ENCODE measurements around the gene PPP1CC.

DNA sequence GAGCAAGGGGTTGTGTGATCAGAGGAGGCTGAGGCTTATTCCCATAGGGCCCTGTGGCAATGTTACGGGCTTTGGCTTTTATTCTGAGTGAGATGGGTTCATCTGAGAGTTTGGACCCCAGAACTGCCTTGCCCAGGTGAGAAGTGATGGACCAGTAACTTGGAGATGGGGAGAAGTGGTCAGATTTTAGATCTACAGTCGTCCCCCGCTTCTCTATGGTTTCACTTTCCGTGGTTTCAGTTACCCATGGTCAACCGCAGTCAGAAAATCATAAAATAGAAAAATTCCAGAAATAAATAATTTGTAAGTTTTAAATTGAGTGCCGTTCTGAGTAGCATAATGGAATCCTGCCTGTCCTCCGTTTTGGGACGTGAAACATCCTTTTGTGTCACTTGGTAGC is 40.2 kb upstream of the PPP1CC start:
- TF ChIP-seq, protein P1, sequence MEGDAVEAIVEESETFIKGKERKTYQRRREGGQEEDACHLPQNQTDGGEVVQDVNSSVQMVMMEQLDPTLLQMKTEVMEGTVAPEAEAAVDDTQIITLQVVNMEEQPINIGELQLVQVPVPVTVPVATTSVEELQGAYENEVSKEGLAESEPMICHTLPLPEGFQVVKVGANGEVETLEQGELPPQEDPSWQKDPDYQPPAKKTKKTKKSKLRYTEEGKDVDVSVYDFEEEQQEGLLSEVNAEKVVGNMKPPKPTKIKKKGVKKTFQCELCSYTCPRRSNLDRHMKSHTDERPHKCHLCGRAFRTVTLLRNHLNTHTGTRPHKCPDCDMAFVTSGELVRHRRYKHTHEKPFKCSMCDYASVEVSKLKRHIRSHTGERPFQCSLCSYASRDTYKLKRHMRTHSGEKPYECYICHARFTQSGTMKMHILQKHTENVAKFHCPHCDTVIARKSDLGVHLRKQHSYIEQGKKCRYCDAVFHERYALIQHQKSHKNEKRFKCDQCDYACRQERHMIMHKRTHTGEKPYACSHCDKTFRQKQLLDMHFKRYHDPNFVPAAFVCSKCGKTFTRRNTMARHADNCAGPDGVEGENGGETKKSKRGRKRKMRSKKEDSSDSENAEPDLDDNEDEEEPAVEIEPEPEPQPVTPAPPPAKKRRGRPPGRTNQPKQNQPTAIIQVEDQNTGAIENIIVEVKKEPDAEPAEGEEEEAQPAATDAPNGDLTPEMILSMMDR (IDR thresholded peaks at IDR 0.05): no peak
- TF ChIP-seq POLR2A (IDR thresholded peaks at IDR 0.05) (no peak), POLR2AphosphoS5 (IDR thresholded peaks at IDR 0.05) (no peak)
